HT1080 (cell line): ENCODE results near the gene HPCAL1. TPM values are rescaled to one million over a fixed set of nuclear protein-coding genes. Genes with fewer than 3 reads are reported as not detected.

Experiments used
- DNase-seq: peaks from one replicate; pipeline ENCODE4 v3.0.0-alpha.2; 2015; ENCODE audit warnings: low read depth
- total RNA-seq: library from RNA; depleted of rRNA; stranded (reverse); fragments of >200 nt; shearing (Covaris generic); gene quantifications from 2 replicates; pipeline ENCODE4 v1.2.3, GENCODE V29; 2014

Gene HPCAL1
- total RNA-seq, 1 experiment from 2014 or later: 201 TPM

DNA sequence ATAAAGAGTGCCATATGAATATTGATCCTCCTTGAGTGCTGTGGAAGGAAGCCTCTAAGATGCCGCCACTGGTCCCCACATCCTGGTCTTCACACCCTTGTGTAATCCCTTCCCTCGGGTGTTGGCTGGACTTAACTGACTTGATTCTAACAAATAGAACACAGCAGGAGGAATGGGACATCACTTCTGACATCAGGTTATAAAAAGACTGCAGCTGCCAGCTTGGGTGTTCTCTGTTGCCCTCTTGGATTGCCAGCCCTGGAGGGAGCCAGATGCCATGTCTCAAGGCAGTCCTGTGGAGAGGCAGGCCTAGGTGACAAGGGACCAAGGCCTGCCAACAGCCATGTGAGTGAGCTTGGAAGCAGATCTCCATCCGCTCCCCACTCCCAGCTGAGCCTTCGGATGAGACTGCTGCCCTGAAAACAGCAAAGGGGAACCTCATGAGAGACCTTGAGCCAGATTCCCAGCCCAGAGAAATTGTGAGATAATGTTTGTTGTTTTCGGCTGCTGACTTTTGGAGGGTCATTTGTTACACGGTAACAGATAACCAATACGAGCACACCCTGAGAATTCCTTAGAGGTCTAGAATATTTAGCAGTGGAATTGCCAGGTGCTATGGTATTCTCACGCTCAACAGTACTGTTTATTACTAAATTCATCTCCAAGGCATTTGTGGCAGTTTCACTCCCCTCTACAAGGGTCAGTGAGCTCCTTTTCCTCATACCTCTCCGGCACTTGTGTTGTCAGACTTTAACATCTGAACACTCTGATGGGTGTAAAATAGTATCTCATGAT, 32.5 kb downstream of the HPCAL1 start:
- no peak for DNase-seq

- DNase-seq: no peak
These were observed 33.6 kb downstream of the HPCAL1 start for GRCh38 chr2:10336283-10336682.

DNA sequence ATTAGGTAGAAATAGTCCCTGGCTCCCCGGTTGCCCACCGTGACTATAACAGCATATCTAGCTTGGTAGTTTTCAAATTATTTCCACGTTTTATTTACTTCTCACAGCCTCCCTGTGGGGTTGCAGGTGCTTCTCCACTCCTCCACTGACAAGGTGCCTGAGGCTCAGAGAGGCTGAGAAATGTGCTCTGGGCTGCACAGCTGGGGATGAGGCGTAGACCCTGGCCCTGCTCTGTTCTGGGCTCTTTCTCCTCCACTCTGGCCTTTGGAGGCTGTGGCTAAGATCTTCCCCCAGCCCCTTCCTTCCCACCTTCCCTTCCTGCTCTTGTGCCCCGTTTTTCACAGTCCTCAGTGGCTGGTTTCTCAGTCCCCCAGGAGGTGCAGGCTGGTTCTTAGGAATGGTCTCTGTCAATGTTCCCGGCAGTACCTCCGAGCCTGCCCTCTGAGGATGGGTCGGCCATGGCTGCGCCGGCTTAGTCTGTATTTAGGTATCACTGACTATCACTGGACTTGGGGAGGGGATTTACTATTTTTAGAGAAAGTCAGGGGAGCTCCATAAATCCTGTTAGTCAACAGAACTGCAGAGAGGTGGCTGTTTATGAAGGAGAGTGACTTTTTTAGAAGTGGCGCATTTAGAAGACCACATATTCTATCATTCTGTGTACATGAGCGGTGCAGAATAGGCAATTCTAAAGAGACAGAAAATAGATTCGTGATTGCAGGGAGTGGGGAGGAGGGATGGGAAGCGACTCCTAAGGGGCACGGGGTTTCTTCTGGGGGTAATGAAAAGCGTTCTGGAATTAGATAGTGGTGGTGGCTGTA, 35.0 kb downstream of the HPCAL1 start:
- DNase-seq: no peak

DNA sequence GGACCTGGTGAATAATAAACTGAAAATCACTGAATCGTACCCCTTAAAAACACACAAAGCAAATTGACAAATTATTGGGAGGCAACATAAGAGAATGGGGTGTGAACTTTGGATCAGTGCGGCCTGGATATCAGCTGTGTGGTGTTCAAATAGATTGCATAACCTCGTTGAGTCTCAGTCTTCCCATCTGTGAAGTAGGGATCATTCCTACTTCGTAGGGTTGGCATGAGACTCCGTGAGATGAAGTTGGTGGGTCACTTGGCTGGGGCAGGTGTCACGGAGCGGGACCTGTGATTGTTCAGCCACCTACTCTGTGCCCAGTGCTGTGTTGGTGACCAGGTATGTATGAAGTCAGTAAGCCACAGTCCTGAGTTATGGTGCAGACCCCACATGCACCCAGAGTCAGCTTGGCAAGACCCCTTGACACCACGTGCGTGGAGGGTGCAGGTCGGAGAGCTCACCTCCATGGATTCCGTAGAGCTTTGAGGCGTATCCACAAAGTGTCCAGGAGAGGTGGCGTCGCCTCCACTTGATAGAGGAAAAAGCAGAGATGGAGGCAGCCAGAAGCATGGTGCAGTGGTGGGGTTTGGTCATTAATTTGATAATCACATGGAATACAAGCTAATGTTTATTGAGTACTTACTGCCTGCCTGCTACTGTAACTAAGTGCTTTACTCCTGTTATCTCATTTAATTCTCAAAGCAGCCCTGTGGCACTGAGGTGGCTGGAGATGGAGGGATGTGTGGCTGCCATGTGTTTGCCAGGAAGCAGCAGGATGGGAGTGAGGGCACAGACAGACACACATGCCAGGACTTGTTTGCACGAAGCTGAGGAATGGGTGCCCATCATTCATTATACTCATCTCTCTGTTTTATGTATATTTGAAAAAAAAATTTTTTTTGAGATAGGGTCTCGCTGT, 35.8 kb downstream of the HPCAL1 start:
- DNase-seq: no peak

DNA sequence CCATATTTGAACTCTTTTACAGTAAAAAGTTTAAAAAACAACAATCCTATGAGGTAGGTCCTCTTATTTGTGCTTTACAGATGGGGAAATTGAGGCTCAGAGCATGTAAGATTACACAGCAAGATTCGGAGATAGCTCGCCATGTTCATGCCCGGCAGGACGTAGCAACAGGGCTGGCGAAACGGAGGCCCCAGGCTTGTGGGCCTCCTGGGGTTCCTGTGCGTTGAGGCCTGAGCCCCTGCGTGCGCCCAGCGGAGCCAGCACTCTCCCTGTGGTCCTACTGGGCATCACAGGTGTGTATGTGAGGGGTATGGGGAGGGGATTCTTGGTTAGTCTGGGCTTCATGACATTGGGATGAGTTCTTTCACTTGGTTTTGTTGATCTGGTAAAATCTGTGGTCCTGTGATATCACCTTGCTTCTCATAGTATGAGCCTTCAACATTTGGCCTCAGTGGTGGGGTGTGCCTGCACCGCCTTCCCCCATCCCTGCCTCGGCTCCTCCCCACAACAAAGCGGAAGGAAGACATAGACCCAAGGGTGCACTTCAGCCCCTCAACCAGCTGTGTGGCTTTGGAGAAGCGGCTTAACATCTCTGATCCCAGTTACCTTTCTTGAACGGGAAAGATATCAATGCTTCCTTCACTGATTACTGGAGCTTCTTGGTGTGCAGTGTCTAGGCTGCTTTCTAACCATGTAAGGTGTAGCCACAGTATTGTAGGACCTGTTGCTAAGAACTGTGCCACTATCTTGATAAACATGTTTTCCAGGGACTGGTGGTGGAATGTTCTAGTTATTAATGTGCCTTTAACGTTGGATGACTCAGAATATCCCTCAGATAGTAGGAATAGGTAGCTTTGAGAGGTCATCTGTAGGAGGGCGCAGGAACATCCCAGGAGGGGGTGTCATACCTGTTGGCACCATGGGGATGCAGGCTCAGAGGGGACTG, 37.2 kb downstream of the HPCAL1 start:
- no peak for DNase-seq

DNA sequence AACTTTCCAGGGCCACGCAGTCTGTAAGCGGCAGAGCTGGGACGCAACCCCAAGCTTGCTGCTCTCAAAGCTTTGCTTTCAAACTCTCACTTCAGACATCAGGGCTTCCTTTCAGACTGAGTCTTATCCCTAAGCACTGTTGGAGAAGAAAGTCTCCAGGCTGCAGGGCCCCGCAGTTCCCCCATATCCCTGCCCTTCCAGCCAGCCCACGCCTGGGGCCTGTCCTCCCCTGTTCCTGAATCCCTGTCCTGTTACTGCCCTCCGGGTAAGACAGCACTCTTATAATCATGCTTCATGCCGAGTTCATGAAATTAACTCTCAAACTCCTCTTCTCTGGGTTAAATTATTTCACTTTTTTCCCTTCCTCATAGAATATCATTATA, 37.9 kb downstream of the HPCAL1 start:
- no peak for DNase-seq

- DNase-seq: no peak
These were observed 38.5 kb downstream of the HPCAL1 start for GRCh38 chr2:10341193-10341592.

- no peak for DNase-seq
These were observed 39.7 kb downstream of the HPCAL1 start for GRCh38 chr2:10342245-10342951.

DNA sequence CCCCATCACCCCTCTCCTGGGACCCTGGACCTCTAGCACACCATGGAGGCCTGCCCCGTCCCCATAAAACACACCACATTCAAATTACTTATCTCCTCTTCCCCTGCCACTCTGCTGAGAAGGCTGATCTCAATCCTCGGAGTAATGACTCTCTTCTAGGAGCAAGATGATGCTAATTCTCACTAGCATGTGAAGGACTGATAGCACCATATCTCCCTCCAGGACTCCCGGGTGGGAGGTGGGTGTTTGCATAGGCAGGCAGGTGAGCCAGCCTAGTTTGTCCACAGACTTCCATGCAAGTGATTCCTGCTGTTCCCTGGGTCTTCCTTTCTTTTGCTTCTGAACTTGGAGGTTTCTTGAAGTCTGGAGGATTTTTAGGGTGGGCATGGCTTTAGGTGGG, 40.5 kb downstream of the HPCAL1 start:
- DNase-seq: no peak

- DNase-seq: no peak
These were observed 41.0 kb downstream of the HPCAL1 start for GRCh38 chr2:10343658-10344057.

DNA sequence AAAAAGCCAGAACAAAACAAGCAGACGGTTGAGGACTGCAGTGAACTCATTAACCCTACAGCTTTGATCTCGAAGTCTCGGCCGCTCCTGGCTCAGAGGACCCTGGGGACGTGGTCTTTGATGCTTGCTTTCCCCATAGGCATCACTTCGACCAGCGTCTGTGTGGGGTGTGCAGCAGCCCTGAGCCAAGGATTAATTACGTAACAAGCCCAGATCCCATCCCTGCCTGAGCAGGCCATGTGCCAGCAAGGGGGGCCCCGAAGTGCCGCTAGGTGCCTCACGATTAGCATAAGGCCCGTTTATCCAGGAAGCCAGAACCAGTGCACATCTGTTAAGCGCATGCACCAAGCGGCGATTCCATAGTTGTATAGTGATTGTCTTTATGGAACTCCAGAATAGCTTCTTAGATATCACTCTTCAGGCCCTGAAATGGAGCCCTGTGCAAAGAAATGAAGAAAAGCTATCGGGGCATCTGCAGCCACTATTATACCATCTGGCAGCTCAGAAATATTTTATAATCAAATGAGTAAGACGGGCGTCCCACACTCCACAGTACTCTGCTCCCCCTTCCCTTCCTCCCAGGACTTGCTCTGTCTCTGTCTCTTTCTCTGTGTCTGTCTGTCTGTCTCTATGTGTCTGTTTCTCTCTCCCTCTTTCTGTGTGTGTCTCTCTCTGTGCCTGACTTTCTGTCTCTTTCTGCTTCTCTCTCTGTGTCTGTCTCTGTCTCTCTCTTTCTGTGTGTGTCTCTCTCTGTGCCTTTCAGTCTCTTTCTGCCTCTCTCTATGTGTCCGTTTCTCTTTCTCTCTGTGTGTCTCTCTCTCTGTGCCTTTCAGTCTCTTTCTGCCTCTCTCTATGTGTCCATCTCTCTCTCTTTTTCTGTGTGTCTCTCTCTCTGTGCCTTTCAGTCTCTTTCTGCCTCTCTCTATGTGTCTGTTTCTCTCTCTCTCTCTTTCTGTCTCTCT, 41.7 kb downstream of the HPCAL1 start:
- DNase-seq: no peak

DNA sequence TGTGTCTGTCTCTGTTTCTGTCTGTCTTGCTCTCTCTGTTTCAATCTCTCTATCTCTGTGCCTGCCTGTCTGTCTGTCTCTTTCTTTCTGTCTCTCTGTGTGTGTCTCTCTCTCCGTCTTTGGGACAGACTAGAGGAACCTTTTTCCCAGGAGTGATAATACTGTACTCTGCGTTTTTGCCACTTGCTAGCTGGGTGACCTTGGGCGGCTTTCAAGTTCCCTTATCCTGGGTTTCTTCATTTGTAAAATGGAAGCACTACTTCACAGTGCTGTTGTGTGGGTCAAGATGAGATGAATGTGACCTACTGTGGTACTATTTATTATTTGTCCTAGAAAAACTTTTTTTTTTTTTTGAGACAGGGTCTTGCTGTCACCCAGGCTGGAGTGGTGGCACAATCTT, 42.4 kb downstream of the HPCAL1 start:
- DNase-seq: no peak

- DNase-seq: no peak
These were observed 43.1 kb downstream of the HPCAL1 start for GRCh38 chr2:10345813-10346212.

DNA sequence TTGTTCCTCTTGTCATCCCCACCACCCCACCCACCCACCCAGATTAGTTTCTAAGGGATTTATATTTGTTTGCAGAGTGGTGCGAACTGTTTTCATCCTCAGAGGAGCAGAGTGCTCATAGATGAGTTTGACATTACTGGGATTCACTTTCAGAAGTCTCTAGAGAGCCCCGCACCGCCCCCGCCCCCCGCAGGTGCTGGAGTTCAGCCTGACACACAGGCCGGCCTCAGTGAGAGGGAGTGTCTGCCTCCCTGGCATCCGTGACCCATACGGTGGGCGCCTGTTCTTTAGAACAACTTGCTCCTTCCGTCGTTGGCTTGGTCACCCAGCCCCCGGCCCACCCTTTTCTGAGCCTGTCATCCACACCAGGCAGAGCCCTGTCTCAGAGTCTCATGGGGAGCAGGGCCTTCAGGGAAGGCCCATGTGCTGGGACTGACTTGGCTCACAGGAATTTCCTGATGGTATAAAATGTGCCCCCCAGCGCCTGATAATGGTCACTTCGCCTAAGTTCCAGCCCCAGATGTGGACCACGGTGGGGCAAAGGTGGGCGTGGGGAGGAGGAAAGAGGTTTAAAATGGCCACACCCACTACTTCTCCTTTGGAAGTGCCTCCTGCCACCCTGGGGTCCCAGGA, 44.3 kb downstream of the HPCAL1 start:
- peak; percentile 34 for DNase-seq

- DNase-seq: no peak
These were observed 44.9 kb downstream of the HPCAL1 start for GRCh38 chr2:10347562-10347948.

GRCh38 chr2:10348891-10349290, 46.2 kb downstream of the HPCAL1 start:
- no peak for DNase-seq

GRCh38 chr2:10350761-10351160, 48.1 kb downstream of the HPCAL1 start:
- DNase-seq: no peak

GRCh38 chr2:10352361-10352760, 49.7 kb downstream of the HPCAL1 start:
- no peak for DNase-seq
